Stimulated activated CD8-positive, alpha-beta memory T cell treated with anti-CD3 and anti-CD28 coated beads, Interleukin-2, amount 100 ng/mL, for 1 hour (primary cell): Measurements from ENCODE around the gene ADGRG1.

Source experiments
- DNase-seq, 2 donors: peaks; one replicate each; pipeline ENCODE4 v3.0.0-alpha.2; 2020; ENCODE audit warnings: low read depth in 2 of 2

Gene ADGRG1

GRCh38 chr16:57606147-57606846, 22.1 kb upstream of the ADGRG1 start:
- no peak for DNase-seq

DNA sequence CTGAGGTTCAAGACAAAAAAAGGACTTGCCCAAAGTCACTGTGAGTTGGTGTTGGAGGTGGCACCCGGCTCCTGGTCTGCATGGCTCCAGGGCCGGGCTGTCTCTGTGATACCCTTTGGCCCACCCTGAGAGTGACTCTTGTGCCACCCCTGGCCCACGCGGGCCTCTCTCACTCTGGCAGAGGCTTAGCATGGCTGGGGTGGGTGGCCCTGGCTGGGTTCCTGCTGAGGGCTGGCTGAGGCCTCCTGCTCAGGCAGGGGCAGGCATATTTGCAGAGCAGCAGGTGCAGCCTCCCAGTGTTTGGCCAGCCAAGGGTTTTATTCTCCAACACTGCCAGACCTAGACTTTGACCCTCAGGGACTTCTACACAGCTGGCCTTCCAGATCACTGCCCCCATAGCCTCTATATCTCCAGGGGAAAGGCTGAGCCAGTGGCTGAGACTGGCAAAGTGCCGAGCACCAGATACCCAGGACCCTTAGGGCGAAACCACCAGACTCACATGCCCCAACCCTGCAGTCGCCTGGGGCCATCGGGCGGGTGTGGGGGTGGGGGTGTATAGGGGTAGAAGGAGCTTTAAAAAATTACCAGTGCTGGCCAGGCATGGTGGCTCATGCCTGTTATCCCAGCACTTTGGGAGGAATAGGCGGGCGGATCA, 21.5 kb upstream of the ADGRG1 start:
- no peak for DNase-seq

GRCh38 chr16:57607676-57608461, 20.6 kb upstream of the ADGRG1 start:
- DNase-seq, result no peak

GRCh38 chr16:57608462-57609113, 19.8 kb upstream of the ADGRG1 start:
- no peak for DNase-seq

DNA sequence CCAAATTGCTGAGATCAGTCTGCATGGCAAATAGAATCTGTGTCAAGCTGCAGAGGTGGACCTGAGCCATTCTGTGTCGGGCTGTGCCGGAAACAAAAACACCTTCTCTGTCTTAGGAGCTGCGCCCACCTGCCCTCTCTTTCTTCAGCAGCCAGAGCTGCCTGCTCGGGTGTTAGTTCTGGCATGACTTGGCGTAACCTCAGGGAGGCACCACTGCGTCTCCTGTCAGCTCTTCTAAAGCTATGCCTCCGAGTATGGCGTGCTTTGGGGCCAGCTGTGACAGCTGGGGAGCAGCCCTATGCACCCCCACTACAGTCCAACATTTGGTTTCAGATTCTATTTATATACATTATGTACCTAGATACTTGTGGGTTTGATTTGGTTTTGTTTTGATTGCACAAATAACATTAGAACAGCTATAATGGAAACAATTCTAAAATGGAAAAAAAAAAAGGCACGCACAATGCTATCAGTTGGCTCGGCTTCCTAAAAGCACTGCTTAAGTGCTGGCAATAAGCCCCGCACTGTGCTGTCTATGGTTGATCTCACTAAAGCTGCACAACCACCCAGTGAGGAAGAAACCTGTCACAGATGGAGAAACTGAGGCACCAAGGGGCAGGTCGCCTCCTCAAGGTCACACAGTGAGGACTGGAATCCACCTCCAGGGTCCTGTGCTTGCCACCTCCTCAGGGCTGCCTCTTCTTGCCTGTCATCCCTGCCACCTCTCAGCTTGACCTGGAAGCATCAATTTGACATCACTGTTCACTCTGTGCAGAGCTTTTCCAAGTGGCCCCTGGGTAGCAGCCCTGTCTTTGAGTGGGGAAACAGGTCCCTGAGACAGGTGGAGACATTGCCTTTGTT, 18.7 kb upstream of the ADGRG1 start:
- no peak for DNase-seq

DNA sequence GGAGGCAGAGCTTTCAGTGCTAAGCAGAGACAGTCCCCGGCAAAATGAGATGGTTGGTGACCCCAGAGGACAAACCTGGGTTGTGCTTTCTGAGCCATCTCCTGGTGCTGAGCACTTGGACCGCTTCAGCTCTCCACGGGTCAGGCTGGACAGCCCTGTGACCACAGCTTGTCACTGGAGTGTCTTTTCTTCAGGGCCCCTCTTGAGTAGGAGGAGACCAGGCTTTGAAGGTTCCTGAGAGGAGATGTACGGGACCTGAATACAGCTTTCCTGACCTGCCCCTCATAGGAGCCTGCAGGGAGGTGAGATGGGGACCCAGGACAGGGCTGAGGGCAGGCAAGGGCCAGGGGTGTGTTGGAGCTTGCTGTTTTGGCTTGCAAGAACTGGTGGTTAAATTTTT, 17.8 kb upstream of the ADGRG1 start:
- DNase-seq, result no peak

DNA sequence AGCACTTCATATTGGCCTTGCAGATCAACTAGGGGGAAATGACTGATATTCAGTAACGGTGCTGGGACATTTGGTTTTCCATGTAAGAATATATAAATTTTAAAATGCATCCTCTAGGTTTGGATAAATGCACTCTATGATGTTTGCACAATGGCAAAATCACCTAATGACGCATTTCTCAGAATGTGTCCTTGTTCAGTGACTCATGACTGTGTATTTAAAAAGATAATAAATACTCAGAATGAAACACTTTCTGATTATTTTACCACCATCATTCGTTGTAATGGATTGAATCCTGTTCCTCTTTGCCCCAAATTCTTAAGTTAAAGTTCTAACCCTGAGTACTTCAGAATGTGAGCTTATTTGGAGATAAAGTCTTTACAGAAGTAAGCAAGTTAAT, 17.2 kb upstream of the ADGRG1 start:
- DNase-seq, result no peak

- no peak for DNase-seq
Measured at GRCh38 chr16:57611706-57612105, 16.7 kb upstream of the ADGRG1 start.

DNA sequence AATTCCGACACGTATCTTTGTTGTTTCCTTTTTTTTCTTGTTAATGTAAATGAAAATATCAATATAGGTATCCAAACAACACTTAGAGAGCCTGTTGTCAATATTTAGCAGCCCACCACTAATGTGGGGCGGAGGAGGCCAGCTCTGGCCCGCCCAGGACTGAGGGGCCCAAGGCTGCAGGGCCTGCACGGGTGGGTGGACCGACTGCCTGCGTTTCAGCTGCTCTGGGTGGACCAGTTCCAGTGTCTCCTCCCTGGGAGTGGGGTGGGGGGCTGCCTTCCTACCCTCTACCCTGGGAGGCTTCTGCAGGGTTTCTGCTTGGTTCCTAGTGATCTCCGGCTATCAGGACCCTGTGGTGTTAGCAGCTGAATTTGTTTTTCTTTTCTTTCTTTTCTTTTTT, 15.9 kb upstream of the ADGRG1 start:
- DNase-seq, result no peak

- no peak for DNase-seq
Measured at GRCh38 chr16:57613514-57613913, 14.9 kb upstream of the ADGRG1 start.

- DNase-seq, result no peak
Measured at GRCh38 chr16:57614536-57614935, 13.9 kb upstream of the ADGRG1 start.

GRCh38 chr16:57614944-57615343, 13.5 kb upstream of the ADGRG1 start:
- no peak for DNase-seq

GRCh38 chr16:57615813-57616212, 12.6 kb upstream of the ADGRG1 start:
- DNase-seq, result no peak

DNA sequence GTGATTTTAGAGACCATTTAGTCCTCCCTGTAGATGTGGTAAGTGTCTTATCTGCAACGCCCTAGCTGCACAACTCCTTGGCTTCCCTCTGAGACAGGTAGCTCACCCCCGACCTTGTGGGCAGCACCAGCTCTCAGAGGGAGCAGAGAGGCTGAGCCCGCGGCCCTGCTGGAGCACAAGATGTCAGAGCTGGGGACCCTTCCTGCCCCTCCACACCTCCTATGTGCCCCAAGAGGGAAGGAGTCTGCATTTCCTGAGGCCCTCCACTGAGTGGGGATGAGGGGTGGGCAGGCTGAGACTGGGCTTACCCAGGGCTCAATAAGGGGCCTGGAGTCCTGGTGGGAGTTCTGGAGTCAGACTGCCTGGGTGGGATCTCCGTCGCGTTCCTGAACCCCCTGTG, 12.2 kb upstream of the ADGRG1 start:
- no peak for DNase-seq

DNA sequence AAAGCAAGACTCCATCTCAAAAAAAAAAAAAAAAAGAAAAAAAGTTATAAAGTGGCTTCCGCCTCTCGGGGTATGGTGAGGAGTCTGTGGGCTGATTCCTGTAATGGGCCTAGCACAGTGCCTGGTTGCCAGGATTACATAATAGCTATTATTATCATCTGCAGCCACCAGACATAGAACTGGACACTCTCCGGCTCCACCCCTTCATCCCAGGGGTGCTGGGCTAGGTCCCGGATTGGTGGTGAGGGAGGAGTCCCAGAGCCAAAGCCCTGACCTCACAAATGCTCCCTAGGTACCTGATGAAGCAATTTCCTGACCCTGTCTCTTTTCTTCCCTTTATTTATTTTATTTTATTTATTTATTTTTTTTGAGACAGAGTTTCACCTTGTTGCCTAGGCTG, 11.6 kb upstream of the ADGRG1 start:
- DNase-seq, result no peak

DNA sequence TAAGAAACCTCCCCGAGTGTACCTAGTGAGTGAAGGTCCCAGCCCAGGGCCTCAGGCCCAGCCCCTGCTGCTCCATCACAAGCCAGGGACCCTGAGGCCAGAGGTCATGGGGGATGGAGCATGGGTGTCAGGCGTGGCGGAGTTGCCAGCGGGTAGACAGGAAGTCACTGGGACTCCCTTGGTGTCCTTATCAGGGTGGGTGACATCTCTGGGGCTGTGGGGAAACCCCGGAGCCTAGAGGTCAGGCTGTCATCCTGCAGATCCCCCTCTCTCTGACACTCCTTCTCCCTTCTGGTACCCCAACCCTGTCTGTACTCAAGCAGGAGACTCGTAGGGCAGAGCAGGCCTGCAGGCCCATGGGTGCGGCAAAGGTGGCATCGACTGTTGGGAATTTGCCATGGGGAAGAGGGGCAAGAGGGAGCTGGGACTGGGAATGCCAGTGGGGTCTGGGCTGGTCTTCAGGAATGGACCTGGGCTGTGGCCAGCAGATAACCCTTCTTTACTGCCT, 10.8 kb upstream of the ADGRG1 start:
- no peak for DNase-seq

DNA sequence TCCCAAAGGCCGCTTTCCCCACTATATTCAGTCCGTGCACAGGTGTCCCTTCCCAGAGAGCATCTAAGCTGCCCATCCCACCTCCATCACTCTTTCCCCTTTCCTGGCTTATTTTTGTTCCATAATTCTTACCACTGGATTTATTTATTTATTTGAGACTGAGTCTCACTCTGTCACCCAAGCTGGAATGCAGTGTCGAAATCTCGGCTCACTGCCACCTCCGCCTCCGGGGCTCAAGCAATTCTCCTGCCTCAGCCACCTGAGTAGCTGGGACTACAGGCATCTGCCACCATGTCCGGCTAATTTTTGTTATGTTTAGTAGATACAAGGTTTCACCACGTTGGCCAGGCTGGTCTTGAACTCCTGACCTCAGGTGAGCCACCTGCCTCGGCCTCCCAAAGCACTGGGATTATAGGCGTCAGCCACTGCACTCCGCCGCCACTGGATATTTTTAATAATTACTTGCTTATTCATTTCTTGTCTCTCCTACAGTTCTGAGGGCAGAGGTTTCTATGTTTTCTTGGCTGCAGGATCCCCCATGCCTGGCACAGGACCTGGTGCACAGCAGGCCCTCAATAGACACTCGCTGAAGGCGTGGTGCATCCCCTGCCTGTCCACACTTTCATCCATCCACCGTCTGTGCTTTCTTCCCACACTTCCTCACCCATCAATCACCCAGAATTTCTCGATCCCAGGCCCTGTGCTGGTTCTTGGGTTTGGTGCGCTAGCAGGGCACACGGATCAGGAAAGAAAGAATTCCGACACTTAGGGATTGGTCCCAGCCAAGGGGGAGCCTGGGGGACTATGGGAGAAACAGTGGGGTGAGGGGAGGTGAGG, 9.9 kb upstream of the ADGRG1 start:
- DNase-seq, result no peak

GRCh38 chr16:57619133-57619605, 9.3 kb upstream of the ADGRG1 start:
- DNase-seq, result no peak

DNA sequence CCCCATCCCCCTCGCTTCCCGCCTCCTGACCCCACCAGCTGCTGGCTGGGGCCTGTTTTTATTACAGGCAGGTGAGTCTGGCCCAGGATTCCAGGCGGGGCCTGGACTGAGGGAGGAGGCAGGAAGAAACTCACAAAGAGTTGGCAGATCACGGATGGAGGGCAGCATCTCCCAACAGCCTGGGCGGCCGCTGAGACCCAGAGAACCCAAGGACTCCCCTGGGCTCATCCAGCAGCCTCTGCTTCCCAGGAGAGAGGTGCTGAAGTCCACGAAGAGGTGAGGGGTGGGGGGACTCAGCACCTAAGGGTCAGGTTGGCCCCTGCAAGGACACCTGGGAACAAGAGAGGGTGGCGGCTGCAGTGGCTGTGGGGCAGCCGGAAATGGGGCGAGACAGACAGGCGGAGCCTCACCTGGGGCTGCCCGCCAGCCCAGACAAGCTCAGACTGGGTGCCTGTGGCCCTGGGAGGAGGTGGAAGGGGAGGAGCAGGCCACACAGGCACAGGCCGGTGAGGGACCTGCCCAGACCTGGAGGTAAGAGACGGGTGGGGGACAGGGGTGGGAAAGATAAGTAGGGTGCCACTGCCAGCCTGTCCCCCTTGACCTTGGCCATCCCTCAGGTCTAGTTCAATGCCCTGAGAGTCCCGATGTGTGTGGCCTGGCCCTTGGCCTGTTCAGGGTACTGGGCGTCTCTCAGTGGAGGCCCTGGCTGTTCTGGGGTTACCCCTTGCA, 8.7 kb upstream of the ADGRG1 start:
- no peak for DNase-seq
